Endothelial cell of umbilical vein (primary cell): ENCODE measurements around the gene WDR86. TPM values are rescaled to one million over a fixed set of nuclear protein-coding genes. Genes with fewer than 3 reads are reported as not detected.

ENCODE experiments used
- BruUV-seq: library from RNA; stranded (reverse); fragments of 400-500 nt; replicated peaks from 2 replicates; lab custom pipeline; 2021; lab: Mats Ljungman, UMichigan
- CTCF ChIA-PET: fragments of 300-600, 350-600 bp; sonication (Branson Sonifier 250); formaldehyde crosslinking; loops from one replicate; lab custom pipeline; 2021; ENCODE audit warnings: antibody characterized with exemption, inconsistent platforms; lab: Charles Lee
- POLR2A ChIA-PET: fragments of 300-600, 350-600 bp; sonication (Branson Sonifier 250); formaldehyde crosslinking; loops from one replicate; lab custom pipeline; 2021; ENCODE audit warnings: antibody characterized with exemption, inconsistent platforms; lab: Charles Lee
- DNase-seq: peaks from one replicate; pipeline ENCODE4 v3.0.0-alpha.2; 2011; ENCODE audit warnings: low read depth, low spot score
- FAIRE-seq: peaks from 2 replicates; lab custom pipeline; 2011; peaks lifted over from hg19 to GRCh38; lab: Jason Lieb, UNC
- H2AFZ ChIP-seq: 2 replicates; pipeline ENCODE4 v1.6.0; 2012; ENCODE audit warnings: low read depth, low read length, control low read depth, inconsistent platforms
- H3K27ac ChIP-seq: 2 replicates; pipeline ENCODE4 v1.5.1; 2011; ENCODE audit warnings: low read depth, mild to moderate bottlenecking, control low read depth, low read length, moderate library complexity; ENCODE audit not compliant: insufficient read depth
- H3K27me3 ChIP-seq, 2 experiments: 2 replicates each; pipeline versions ENCODE4 v1.6.0 to v1.6.1; 2011; ENCODE audit warnings: low read length in 2 of 2, mixed read lengths in 1 of 2; ENCODE audit not compliant: control insufficient read depth in 2 of 2, insufficient read depth in 2 of 2
- H3K36me3 ChIP-seq, 2 experiments: 2 replicates in 1 of 2; 3 replicates in 1 of 2; pipeline ENCODE4 v1.5.1; 2011; ENCODE audit warnings: low read length in 2 of 2, mild to moderate bottlenecking in 1 of 2, moderate library complexity in 1 of 2; ENCODE audit not compliant: control insufficient read depth in 2 of 2, insufficient read depth in 2 of 2; ENCODE audit errors: extremely low read depth in 1 of 2
- H3K4me1 ChIP-seq: 3 replicates; pipeline ENCODE4 v1.5.1; 2011; ENCODE audit warnings: mild to moderate bottlenecking, low read length; ENCODE audit not compliant: control insufficient read depth, insufficient read depth; ENCODE audit errors: extremely low read depth
- H3K4me2 ChIP-seq: 2 replicates; pipeline ENCODE4 v1.6.1; 2011; ENCODE audit warnings: low read length, control low read depth, mixed read lengths; ENCODE audit not compliant: insufficient read depth
- H3K4me3 ChIP-seq, 3 experiments: fragments of 200-600 bp in 1 of 3; sonication (generic), shearing (Covaris generic) in 1 of 3; replicated peaks in 1 of 3; 2 replicates each; pipeline ENCODE4 v1.5.1; 2011 to 2016; ENCODE audit warnings: control low read depth in 3 of 3, low read length in 3 of 3, mild to moderate bottlenecking in 2 of 3, inconsistent platforms in 1 of 3, low read depth in 1 of 3, moderate library complexity in 1 of 3; ENCODE audit not compliant: insufficient read depth in 1 of 3
- H3K79me2 ChIP-seq: 2 replicates; pipeline ENCODE4 v1.6.0; 2012; ENCODE audit warnings: low read length, inconsistent platforms; ENCODE audit not compliant: control insufficient read depth, insufficient read depth
- H3K9ac ChIP-seq: replicated peaks from 2 replicates; pipeline ENCODE3; 2011; ENCODE audit warnings: low read length, control low read depth; ENCODE audit not compliant: insufficient read depth; ENCODE audit errors: extremely low read depth
- H3K9me1 ChIP-seq: replicated peaks from 3 replicates; pipeline ENCODE4 v1.6.0; 2011; ENCODE audit warnings: mild to moderate bottlenecking, low read length; ENCODE audit not compliant: control insufficient read depth, insufficient read depth; ENCODE audit errors: extremely low read depth
- H3K9me3 ChIP-seq: replicated peaks from 2 replicates; pipeline ENCODE4 v1.5.1; 2012; ENCODE audit warnings: low read length, inconsistent platforms; ENCODE audit not compliant: control insufficient read depth, insufficient read depth
- H4K20me1 ChIP-seq: replicated peaks from 2 replicates; pipeline ENCODE3; 2011; ENCODE audit warnings: mild to moderate bottlenecking, low read length; ENCODE audit not compliant: control insufficient read depth, insufficient read depth; ENCODE audit errors: extremely low read depth
- EZH2 ChIP-seq: IDR thresholded peaks from 2 replicates; pipeline ENCODE4 v1.6.1; 2012; ENCODE audit warnings: borderline replicate concordance, low read depth, mild to moderate bottlenecking, moderate library complexity, low read length, inconsistent platforms; ENCODE audit not compliant: severe bottlenecking
- FOS ChIP-seq: IDR thresholded peaks from 2 replicates; pipeline ENCODE4 v1.6.1; 2011; ENCODE audit warnings: mild to moderate bottlenecking, low read length, moderate library complexity, borderline replicate concordance; ENCODE audit not compliant: insufficient read depth
- GATA2 ChIP-seq: IDR thresholded peaks from 2 replicates; pipeline ENCODE4 v1.7.0; 2011; ENCODE audit warnings: low read depth, mild to moderate bottlenecking, moderate library complexity, mixed read lengths, low read length; ENCODE audit not compliant: insufficient read length, insufficient read depth
- JUN ChIP-seq: IDR thresholded peaks from 2 replicates; pipeline ENCODE4 v1.6.1; 2011; ENCODE audit warnings: borderline replicate concordance, low read depth; ENCODE audit not compliant: insufficient read length, insufficient read depth
- MYC ChIP-seq: IDR thresholded peaks from one replicate; pipeline ENCODE4 v1.6.1; 2011; ENCODE audit warnings: mild to moderate bottlenecking, low read depth, low read length
- POLR2A ChIP-seq: IDR thresholded peaks from 2 replicates; pipeline ENCODE4 v1.6.1; 2012; ENCODE audit warnings: low read depth, mild to moderate bottlenecking, control low read depth, low read length
- POLR2AphosphoS5 ChIP-seq: IDR thresholded peaks from 2 replicates; pipeline ENCODE4 v1.6.1; 2012; ENCODE audit warnings: low read depth, mild to moderate bottlenecking, control low read depth, low read length, moderate library complexity; ENCODE audit not compliant: insufficient read depth
- dilution Hi-C: fragments of 300-500 bp; cut with MboI; formaldehyde crosslinking; loops from one replicate; pipeline ENCODE4 v1.15.0; 2019; ENCODE audit warnings: low sequenced_read_pairs; ENCODE audit not compliant: extremely low pct_ligation_motif_present
- intact Hi-C: fragments of 100-400 bp; cut with micrococcal nuclease; formaldehyde crosslinking; loops from one replicate; pipeline ENCODE4 v1.10.0; 2022
- polyA plus RNA-seq, 4 experiments: library from polyadenylated mRNA; depleted of rRNA in 3 of 4; stranded (reverse) in 3 of 4; unstranded in 1 of 4; fragments of >200 nt; gene quantifications; 2 replicates each; pipeline versions ENCODE4 v1.2.1 to v1.2.3, GENCODE V29; 2011 to 2012; ENCODE audit warnings: missing spikeins in 1 of 4
- total RNA-seq: library from RNA; stranded (reverse); gene quantifications from 2 replicates; pipeline ENCODE4 v1.2.3, GENCODE V29; 2021
- TF ChIP-seq, protein P1 (sequence below), 2 donors: IDR thresholded peaks; 1 replicate in 1 of 2; 2 replicates in 1 of 2; pipeline ENCODE4 v1.5.1; 2011; ENCODE audit warnings: low read length in 2 of 2, mild to moderate bottlenecking in 2 of 2, moderate library complexity in 2 of 2, control low read depth in 1 of 2, inconsistent platforms in 1 of 2, low read depth in 1 of 2; ENCODE audit not compliant: insufficient read depth in 1 of 2; ENCODE audit errors: extremely low read depth in 1 of 2
- TF ChIP-seq, protein P2 (sequence below): IDR thresholded peaks from 2 replicates; pipeline ENCODE4 v1.6.1; 2011; ENCODE audit not compliant: insufficient read depth, insufficient read length

The WDR86 gene
- total and polyA plus RNA-seq, 2 donors (not counting 3 experiments of a cell fraction or from before 2014, with no cell fraction given) = not detected

DNA sequence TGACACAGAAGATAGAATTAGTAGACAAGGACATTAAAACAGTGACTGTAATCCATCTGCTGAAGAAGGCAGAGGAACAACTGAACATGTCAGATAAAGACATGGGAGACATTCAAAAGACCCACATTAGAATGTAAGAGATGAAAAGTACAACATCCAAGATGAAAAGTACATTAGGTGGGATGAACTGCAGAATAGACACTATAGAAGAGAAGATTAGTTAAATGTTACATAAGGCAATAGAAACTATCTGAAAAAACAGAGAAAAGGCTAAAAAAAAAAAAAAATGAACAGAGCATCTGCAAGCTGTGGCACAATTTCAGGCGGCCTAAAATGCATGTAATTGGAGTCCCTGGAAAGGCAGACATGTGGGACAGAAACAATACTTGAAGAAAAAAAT lies 46.7 kb downstream of the WDR86 start:
- Histone ChIP-seq H3K9me1 (no peaks in the 10 kb centered on the region), H3K4me3 (no peak overlapping the region), H3K9me3 (no peaks in the 10 kb centered on the region), H3K36me3 (peaks cover 7 to 9% of the 10 kb centered on the region in 2 experiments), H2AFZ (no peak overlapping the region), H4K20me1 (no peaks in the 10 kb centered on the region), H3K4me2 (no peak overlapping the region), H3K4me1 (no peaks in the 10 kb centered on the region), H3K9ac (no peak overlapping the region), H3K79me2 (no peaks in the 10 kb centered on the region), H3K27me3 (no peaks in the 10 kb centered on the region), H3K27ac (no peak overlapping the region)
- TF ChIP-seq FOS = no peak
- TF ChIP-seq JUN = no peak
- no peak for TF ChIP-seq GATA2
- TF ChIP-seq MYC = no peak
- TF ChIP-seq, protein P1, sequence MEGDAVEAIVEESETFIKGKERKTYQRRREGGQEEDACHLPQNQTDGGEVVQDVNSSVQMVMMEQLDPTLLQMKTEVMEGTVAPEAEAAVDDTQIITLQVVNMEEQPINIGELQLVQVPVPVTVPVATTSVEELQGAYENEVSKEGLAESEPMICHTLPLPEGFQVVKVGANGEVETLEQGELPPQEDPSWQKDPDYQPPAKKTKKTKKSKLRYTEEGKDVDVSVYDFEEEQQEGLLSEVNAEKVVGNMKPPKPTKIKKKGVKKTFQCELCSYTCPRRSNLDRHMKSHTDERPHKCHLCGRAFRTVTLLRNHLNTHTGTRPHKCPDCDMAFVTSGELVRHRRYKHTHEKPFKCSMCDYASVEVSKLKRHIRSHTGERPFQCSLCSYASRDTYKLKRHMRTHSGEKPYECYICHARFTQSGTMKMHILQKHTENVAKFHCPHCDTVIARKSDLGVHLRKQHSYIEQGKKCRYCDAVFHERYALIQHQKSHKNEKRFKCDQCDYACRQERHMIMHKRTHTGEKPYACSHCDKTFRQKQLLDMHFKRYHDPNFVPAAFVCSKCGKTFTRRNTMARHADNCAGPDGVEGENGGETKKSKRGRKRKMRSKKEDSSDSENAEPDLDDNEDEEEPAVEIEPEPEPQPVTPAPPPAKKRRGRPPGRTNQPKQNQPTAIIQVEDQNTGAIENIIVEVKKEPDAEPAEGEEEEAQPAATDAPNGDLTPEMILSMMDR (IDR thresholded peaks at IDR 0.05; ENCODE audit: extremely low read depth in 1 of 2, insufficient read depth in 1 of 2, low read depth in 1 of 2, low read length in 2 of 2) = no peak
- TF ChIP-seq POLR2AphosphoS5 = no peak
- TF ChIP-seq, protein P2, sequence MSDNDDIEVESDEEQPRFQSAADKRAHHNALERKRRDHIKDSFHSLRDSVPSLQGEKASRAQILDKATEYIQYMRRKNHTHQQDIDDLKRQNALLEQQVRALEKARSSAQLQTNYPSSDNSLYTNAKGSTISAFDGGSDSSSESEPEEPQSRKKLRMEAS = no peak
- no peak for TF ChIP-seq POLR2A
- no peak for TF ChIP-seq EZH2
- FAIRE-seq = no peak
- intact Hi-C loops (no loop called here), dilution Hi-C loops (no loop called here)
- ChIA-PET CTCF (interaction anchor here (1.4 kb wide), 1 partner anchor 97 kb away, joined by 3 read pairs; no protein-coding TSS in a partner anchor), POLR2A (no interaction called here)
- no TSS peak for BruUV-seq
- DNase-seq = no peak
